Measurements from ENCODE around the gene RAB27A. TPM values are rescaled to one million over a fixed set of nuclear protein-coding genes. Genes with fewer than 3 reads are reported as not detected.

Gene RAB27A
- total RNA-seq, 1 experiment from 2014 or later = 4.7 TPM

- no peak for TF ChIP-seq ZNF423 (CRISPR knock-in tag; IDR thresholded peaks at IDR 0.05)
- TF ChIP-seq, protein P1, sequence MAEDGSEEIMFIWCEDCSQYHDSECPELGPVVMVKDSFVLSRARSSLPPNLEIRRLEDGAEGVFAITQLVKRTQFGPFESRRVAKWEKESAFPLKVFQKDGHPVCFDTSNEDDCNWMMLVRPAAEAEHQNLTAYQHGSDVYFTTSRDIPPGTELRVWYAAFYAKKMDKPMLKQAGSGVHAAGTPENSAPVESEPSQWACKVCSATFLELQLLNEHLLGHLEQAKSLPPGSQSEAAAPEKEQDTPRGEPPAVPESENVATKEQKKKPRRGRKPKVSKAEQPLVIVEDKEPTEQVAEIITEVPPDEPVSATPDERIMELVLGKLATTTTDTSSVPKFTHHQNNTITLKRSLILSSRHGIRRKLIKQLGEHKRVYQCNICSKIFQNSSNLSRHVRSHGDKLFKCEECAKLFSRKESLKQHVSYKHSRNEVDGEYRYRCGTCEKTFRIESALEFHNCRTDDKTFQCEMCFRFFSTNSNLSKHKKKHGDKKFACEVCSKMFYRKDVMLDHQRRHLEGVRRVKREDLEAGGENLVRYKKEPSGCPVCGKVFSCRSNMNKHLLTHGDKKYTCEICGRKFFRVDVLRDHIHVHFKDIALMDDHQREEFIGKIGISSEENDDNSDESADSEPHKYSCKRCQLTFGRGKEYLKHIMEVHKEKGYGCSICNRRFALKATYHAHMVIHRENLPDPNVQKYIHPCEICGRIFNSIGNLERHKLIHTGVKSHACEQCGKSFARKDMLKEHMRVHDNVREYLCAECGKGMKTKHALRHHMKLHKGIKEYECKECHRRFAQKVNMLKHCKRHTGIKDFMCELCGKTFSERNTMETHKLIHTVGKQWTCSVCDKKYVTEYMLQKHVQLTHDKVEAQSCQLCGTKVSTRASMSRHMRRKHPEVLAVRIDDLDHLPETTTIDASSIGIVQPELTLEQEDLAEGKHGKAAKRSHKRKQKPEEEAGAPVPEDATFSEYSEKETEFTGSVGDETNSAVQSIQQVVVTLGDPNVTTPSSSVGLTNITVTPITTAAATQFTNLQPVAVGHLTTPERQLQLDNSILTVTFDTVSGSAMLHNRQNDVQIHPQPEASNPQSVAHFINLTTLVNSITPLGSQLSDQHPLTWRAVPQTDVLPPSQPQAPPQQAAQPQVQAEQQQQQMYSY (CRISPR knock-in tag; IDR thresholded peaks at IDR 0.05) = no peak
- TF ChIP-seq, protein P2, sequence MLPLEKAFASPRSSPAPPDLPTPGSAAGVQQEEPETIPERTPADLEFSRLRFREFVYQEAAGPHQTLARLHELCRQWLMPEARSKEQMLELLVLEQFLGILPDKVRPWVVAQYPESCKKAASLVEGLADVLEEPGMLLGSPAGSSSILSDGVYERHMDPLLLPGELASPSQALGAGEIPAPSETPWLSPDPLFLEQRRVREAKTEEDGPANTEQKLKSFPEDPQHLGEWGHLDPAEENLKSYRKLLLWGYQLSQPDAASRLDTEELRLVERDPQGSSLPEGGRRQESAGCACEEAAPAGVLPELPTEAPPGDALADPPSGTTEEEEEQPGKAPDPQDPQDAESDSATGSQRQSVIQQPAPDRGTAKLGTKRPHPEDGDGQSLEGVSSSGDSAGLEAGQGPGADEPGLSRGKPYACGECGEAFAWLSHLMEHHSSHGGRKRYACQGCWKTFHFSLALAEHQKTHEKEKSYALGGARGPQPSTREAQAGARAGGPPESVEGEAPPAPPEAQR (CRISPR knock-in tag; IDR thresholded peaks at IDR 0.05) = no peak
- no peak for TF ChIP-seq ARID4B (CRISPR knock-in tag; IDR thresholded peaks at IDR 0.05; ENCODE audit: borderline replicate concordance)
- TF ChIP-seq, protein P3, sequence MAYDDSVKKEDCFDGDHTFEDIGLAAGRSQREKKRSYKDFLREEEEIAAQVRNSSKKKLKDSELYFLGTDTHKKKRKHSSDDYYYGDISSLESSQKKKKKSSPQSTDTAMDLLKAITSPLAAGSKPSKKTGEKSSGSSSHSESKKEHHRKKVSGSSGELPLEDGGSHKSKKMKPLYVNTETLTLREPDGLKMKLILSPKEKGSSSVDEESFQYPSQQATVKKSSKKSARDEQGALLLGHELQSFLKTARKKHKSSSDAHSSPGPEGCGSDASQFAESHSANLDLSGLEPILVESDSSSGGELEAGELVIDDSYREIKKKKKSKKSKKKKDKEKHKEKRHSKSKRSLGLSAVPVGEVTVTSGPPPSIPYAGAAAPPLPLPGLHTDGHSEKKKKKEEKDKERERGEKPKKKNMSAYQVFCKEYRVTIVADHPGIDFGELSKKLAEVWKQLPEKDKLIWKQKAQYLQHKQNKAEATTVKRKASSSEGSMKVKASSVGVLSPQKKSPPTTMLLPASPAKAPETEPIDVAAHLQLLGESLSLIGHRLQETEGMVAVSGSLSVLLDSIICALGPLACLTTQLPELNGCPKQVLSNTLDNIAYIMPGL (CRISPR knock-in tag; IDR thresholded peaks at IDR 0.05) = no peak
Observed at GRCh38 chr15:55198706-55199105, 90.9 kb downstream of the RAB27A start (continued).

DNA sequence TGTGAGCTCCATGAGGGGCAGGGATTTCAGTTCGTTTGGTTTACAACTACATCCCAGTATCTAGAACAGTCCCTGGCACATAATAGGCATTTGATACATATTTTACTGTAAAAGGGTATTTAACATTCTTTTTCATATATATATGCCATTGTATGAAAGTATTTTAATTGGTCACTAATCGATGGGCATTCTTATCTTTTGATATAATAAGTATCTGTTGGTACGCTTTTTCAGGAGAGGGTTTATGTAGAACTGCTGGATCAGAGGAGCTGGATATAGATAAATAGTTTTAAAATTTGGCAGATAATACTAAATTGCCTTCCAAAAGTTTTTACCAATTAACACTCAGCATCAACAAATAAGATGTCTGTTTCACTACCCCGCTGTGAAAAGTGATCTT lies 91.9 kb downstream of the RAB27A start:
- ChIA-PET CTCF (interaction anchor here (0.6 to 2.2 kb wide), 9 partner anchors 24 to 329 kb away, joined by 3 to 7 read pairs (median 3); partner anchors contain the start of genes CCPG1 and PIERCE2), POLR2A (no interaction called here)
- DNase-seq (ENCODE audit: low spot score) (no peak), ATAC-seq (no peak)
- no peak overlapping the region for H3K27ac Mint-ChIP-seq
- H3K4me3 Mint-ChIP-seq = no peak overlapping the region
- peaks cover 13% of the 10 kb centered on the region for H3K9me3 Mint-ChIP-seq
- H3K36me3 Mint-ChIP-seq = peaks cover 14% of the 10 kb centered on the region
- H3K4me1 Mint-ChIP-seq = peaks cover 2% of the 10 kb centered on the region; the same call in 1 of the 2 replicates
- H3K27me3 Mint-ChIP-seq (ENCODE audit: low read depth) = no peaks in the 10 kb centered on the region; the same call in none of the 2 replicates
- TF ChIP-seq JUN (CRISPR knock-in tag; IDR thresholded peaks at IDR 0.05) = no peak
- TF ChIP-seq ELF4 (CRISPR knock-in tag; IDR thresholded peaks at IDR 0.05; ENCODE audit: low read depth) = no peak
- no peak for TF ChIP-seq GABPB1 (CRISPR knock-in tag; IDR thresholded peaks at IDR 0.05)

GRCh38 chr15:55197362-55197705 lies 92.3 kb downstream of the RAB27A start:
- POLR2A ChIA-PET = interaction anchor here (0.7 to 1.2 kb wide), 3 partner anchors 11 to 211 kb away, joined by 3 to 5 read pairs (median 3); partner anchors contain the start of genes CCPG1, PIERCE2, PIGB and PIGBOS1
- no peaks in the 10 kb centered on the region; the same call in none of the 2 replicates for H3K27me3 Mint-ChIP-seq (ENCODE audit: low read depth)
- peaks cover 2% of the 10 kb centered on the region; the same call in 1 of the 2 replicates for H3K4me1 Mint-ChIP-seq
- H3K36me3 Mint-ChIP-seq = peaks cover 18% of the 10 kb centered on the region
- ATAC-seq (no peak), DNase-seq (ENCODE audit: low spot score) (no peak)
- peaks cover 13% of the 10 kb centered on the region for H3K9me3 Mint-ChIP-seq
- TF ChIP-seq, protein P4, sequence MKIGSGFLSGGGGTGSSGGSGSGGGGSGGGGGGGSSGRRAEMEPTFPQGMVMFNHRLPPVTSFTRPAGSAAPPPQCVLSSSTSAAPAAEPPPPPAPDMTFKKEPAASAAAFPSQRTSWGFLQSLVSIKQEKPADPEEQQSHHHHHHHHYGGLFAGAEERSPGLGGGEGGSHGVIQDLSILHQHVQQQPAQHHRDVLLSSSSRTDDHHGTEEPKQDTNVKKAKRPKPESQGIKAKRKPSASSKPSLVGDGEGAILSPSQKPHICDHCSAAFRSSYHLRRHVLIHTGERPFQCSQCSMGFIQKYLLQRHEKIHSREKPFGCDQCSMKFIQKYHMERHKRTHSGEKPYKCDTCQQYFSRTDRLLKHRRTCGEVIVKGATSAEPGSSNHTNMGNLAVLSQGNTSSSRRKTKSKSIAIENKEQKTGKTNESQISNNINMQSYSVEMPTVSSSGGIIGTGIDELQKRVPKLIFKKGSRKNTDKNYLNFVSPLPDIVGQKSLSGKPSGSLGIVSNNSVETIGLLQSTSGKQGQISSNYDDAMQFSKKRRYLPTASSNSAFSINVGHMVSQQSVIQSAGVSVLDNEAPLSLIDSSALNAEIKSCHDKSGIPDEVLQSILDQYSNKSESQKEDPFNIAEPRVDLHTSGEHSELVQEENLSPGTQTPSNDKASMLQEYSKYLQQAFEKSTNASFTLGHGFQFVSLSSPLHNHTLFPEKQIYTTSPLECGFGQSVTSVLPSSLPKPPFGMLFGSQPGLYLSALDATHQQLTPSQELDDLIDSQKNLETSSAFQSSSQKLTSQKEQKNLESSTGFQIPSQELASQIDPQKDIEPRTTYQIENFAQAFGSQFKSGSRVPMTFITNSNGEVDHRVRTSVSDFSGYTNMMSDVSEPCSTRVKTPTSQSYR (CRISPR knock-in tag; IDR thresholded peaks at IDR 0.05) = no peak
- TF ChIP-seq NR1H2 (CRISPR knock-in tag; IDR thresholded peaks at IDR 0.05) (no peak), MXD4 (CRISPR knock-in tag; IDR thresholded peaks at IDR 0.05; ENCODE audit: borderline replicate concordance) (no peak), CREM (CRISPR knock-in tag; IDR thresholded peaks at IDR 0.05) (no peak), NFATC4 (CRISPR knock-in tag; IDR thresholded peaks at IDR 0.05) (no peak), ZNF232 (CRISPR knock-in tag; IDR thresholded peaks at IDR 0.05) (no peak), ELF4 (CRISPR knock-in tag; IDR thresholded peaks at IDR 0.05; ENCODE audit: low read depth) (no peak), USF2 (CRISPR knock-in tag; IDR thresholded peaks at IDR 0.05) (no peak), ZBTB21 (CRISPR knock-in tag; IDR thresholded peaks at IDR 0.05; ENCODE audit: borderline replicate concordance) (no peak), CBFB (CRISPR knock-in tag; IDR thresholded peaks at IDR 0.05; ENCODE audit: low read depth) (no peak)
- CTCF ChIA-PET = interaction anchor here (0.6 to 2.2 kb wide), 11 partner anchors 22 to 329 kb away, joined by 3 to 9 read pairs (median 3); partner anchors contain the start of genes CCPG1 and PIERCE2
- no peak overlapping the region for H3K27ac Mint-ChIP-seq
- no peak overlapping the region for H3K4me3 Mint-ChIP-seq
